Naive thymus-derived CD4-positive, alpha-beta T cell (primary cell): ENCODE data around the gene FAHD2A. TPM values are rescaled to one million over a fixed set of nuclear protein-coding genes. Genes with fewer than 3 reads are reported as not detected.

Experiments used
- ATAC-seq: fragments of 150-1000 bp; cut with Tn5 transposase; 2 replicates; pipeline ENCODE4 v1.10.0; 2021; ENCODE audit warnings: mild to moderate bottlenecking, moderate library complexity
- CTCF ChIA-PET: fragments of 350-600 bp; sonication (Branson Sonifier 250); formaldehyde crosslinking; loops from one replicate; lab custom pipeline; 2021; ENCODE audit warnings: antibody characterized with exemption; lab: Charles Lee
- POLR2A ChIA-PET: fragments of 350-600 bp; sonication (Branson Sonifier 250); formaldehyde crosslinking; loops from one replicate; lab custom pipeline; 2021; ENCODE audit warnings: antibody characterized with exemption, inconsistent platforms; lab: Charles Lee
- DNase-seq, 9 donors: peaks; one replicate each; pipeline versions ENCODE4 v3.0.0 to v3.0.0-alpha.2; 2020 to 2022; ENCODE audit warnings: mixed read lengths in 1 of 9
- H3K27ac ChIP-seq: one replicate; pipeline ENCODE4 v1.7.0; 2013; ENCODE audit warnings: mild to moderate bottlenecking, low read depth, low read length, moderate library complexity
- H3K27me3 ChIP-seq, 2 donors: one replicate each; pipeline ENCODE4 v1.7.0; 2013; ENCODE audit warnings: low read length in 2 of 2, mild to moderate bottlenecking in 2 of 2, moderate library complexity in 2 of 2; ENCODE audit not compliant: control insufficient read depth in 2 of 2, insufficient read depth in 2 of 2
- H3K36me3 ChIP-seq, 3 experiments: 1 replicate in 2 of 3; 2 replicates in 1 of 3; pipeline ENCODE4 v1.7.0; 2013; ENCODE audit warnings: low read length in 3 of 3, mild to moderate bottlenecking in 3 of 3, moderate library complexity in 1 of 3; ENCODE audit not compliant: insufficient read depth in 3 of 3, control insufficient read depth in 2 of 3
- H3K4me1 ChIP-seq, 2 donors: one replicate each; pipeline ENCODE4 v1.7.0; 2013; ENCODE audit warnings: low read length in 2 of 2, mild to moderate bottlenecking in 2 of 2, moderate library complexity in 1 of 2; ENCODE audit not compliant: control insufficient read depth in 2 of 2, insufficient read depth in 2 of 2
- H3K4me3 ChIP-seq: 2 replicates; pipeline ENCODE4 v1.7.0; 2013; ENCODE audit warnings: mild to moderate bottlenecking, low read length
- H3K9me3 ChIP-seq, 3 experiments: 1 replicate in 2 of 3; 2 replicates in 1 of 3; pipeline ENCODE4 v1.7.0; 2013; ENCODE audit warnings: low read length in 3 of 3; ENCODE audit not compliant: control insufficient read depth in 2 of 3
- H3K27ac Mint-ChIP-seq, 9 donors: one replicate each; pipeline ENCODE4 v1.8.0; 2020 to 2022; ENCODE audit warnings: mixed read lengths in 9 of 9, mild to moderate bottlenecking in 8 of 9, moderate library complexity in 5 of 9, inconsistent platforms in 2 of 9
- H3K27me3 Mint-ChIP-seq, 5 donors: one replicate each; pipeline ENCODE4 v1.8.0; 2021 to 2022; ENCODE audit warnings: mixed read lengths in 5 of 5, mild to moderate bottlenecking in 1 of 5
- H3K36me3 Mint-ChIP-seq, 5 donors: one replicate each; pipeline ENCODE4 v1.8.0; 2020 to 2022; ENCODE audit warnings: mixed read lengths in 5 of 5, mild to moderate bottlenecking in 3 of 5, inconsistent platforms in 1 of 5
- H3K4me1 Mint-ChIP-seq, 7 donors: one replicate each; pipeline ENCODE4 v1.8.0; 2020 to 2022; ENCODE audit warnings: mixed read lengths in 7 of 7, mild to moderate bottlenecking in 3 of 7, inconsistent platforms in 1 of 7
- H3K4me3 Mint-ChIP-seq, 10 donors: one replicate each; pipeline ENCODE4 v1.8.0; 2020 to 2022; ENCODE audit warnings: mild to moderate bottlenecking in 10 of 10, mixed read lengths in 10 of 10, moderate library complexity in 6 of 10, inconsistent platforms in 2 of 10
- H3K9me3 Mint-ChIP-seq, 11 donors: one replicate each; pipeline ENCODE4 v1.8.0; 2020 to 2022; ENCODE audit warnings: mixed read lengths in 11 of 11, mild to moderate bottlenecking in 4 of 11, inconsistent platforms in 1 of 11, moderate library complexity in 1 of 11
- intact Hi-C, 2 donors: fragments of 100-400 bp; cut with micrococcal nuclease; formaldehyde crosslinking; loops; one replicate each; pipeline ENCODE4 v1.15.1; 2023
- polyA plus RNA-seq, 2 donors: library from polyadenylated mRNA; unstranded; fragments of 300-500 nt; fragmentation: Illumina TruSeq; gene quantifications; one replicate each; pipeline ENCODE4 v1.2.3, GENCODE V29; 2021
- total RNA-seq, 6 experiments: library from RNA in 5 of 6; stranded (reverse) in 5 of 6; gene quantifications; 1 replicate in 5 of 6; 2 replicates in 1 of 6; pipeline ENCODE4 v1.2.3 and lab custom pipeline; 2021 to 2026

Gene FAHD2A
- total and polyA plus RNA-seq, 7 experiments from 2014 or later: 17.9 to 41.4 (median 23.1) TPM

DNA sequence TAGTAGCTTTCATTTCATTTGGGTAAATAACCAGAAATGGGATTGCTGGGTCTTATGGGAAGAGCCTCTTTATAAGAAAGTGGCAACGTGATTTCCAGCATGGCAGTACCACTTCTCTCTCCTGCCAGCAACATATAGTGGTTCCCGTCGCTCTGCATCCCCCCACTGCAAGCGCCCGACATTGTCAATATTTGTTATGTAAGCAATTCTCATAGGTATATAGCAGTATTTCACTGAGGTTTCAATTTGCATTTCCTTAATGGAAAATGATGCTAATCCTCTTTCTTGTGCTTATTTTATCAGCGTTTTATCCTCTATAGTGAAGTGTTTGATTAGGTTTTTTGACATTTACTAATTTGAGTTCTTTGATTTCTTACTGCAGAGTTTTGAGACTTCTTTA is 36.0 kb upstream of the FAHD2A start:
- H3K27me3 ChIP-seq: no peaks in the 10 kb centered on the region
- intact Hi-C loops: no loop called here
- CTCF ChIA-PET: no interaction called here

DNA sequence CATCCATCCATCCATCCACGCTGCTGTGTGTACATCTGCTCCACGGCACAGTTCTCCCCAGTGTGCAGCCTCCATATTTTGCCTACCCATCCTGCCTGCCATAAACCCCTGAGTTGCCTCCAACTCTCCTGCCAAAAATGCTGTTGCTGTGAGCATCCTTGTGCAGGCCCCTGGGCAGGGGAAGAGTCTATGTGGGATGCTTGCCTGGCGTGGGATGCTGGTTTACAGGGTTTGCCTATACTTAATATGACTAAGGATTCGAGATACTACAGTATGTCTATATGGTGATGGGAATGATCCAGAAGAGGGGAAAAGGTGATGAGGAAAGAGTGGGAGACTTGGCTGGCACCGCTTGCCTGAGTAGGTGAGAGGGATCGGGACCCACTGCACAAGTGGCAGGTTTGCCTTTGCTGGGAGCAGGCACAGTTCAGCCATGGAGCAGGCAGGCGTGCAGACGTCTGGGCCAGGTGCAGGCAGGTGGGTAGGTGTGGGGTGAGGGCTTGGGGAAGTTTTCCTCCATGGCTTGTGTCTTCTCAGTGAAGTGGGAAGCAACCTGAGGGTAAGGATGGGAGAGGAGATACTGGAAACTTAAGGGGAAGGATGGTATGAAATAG is 30.2 kb upstream of the FAHD2A start:
- peaks cover 0 to 18% (median 5%) of the 10 kb centered on the region in 11 donors for H3K9me3 Mint-ChIP-seq

More for the DNA sequence above, 36.0 kb upstream of the FAHD2A start:
- H3K27ac Mint-ChIP-seq: no peak overlapping the region
- H3K4me3 Mint-ChIP-seq: no peak overlapping the region
- H3K27me3 Mint-ChIP-seq: peaks cover 16 to 34% (median 17%) of the 10 kb centered on the region in 5 donors
- H3K27ac ChIP-seq: no peak overlapping the region
- H3K4me1 ChIP-seq: no peaks in the 10 kb centered on the region
- H3K9me3 Mint-ChIP-seq: peaks cover 0 to 12% (median 4%) of the 10 kb centered on the region in 11 donors
- peaks cover 0 to 5% (median 0%) of the 10 kb centered on the region in 5 donors for H3K36me3 Mint-ChIP-seq
- ATAC-seq (no peak), DNase-seq (no peak)
- no peaks in the 10 kb centered on the region for H3K36me3 ChIP-seq
- no peak overlapping the region for H3K4me3 ChIP-seq
- POLR2A ChIA-PET: no interaction called here
- no peaks in the 10 kb centered on the region for H3K4me1 Mint-ChIP-seq
- H3K9me3 ChIP-seq: no peaks in the 10 kb centered on the region

DNA sequence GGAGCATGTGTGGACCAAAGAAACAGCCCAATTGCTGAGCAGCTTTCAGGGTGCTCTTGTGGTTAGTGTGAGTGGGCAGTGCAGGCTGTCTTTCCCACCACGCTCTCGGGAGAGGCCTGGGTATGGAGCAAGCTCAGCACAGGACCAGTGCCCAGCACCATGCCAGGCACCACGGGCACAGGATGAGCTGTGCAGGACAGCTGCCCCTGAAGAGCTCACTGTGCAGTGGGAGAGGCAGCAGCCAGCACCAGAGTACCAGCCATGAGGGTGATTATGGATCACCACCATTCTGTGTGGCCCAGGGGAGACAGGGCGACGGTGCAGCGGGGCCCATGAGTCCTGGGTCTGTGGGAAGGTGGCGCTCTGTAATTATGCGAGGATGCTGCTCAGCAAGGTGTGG is 29.7 kb upstream of the FAHD2A start:
- Histone ChIP-seq H3K4me1 (no peaks in the 10 kb centered on the region), H3K9me3 (no peaks in the 10 kb centered on the region), H3K4me3 (no peak overlapping the region), H3K27ac (no peak overlapping the region), H3K27me3 (no peaks in the 10 kb centered on the region), H3K36me3 (no peaks in the 10 kb centered on the region)
- peaks cover 14 to 52% (median 39%) of the 10 kb centered on the region in 5 donors for H3K27me3 Mint-ChIP-seq
- intact Hi-C loops: no loop called here
- POLR2A ChIA-PET: no interaction called here
- peaks cover 0 to 18% (median 5%) of the 10 kb centered on the region in 11 donors for H3K9me3 Mint-ChIP-seq
- H3K4me3 Mint-ChIP-seq: no peak overlapping the region
- DNase-seq (no peak), ATAC-seq (no peak)
- CTCF ChIA-PET: no interaction called here
- H3K36me3 Mint-ChIP-seq: peaks cover 0 to 5% (median 0%) of the 10 kb centered on the region in 5 donors
- peaks cover 0 to 4% (median 0%) of the 10 kb centered on the region in 7 donors for H3K4me1 Mint-ChIP-seq
- H3K27ac Mint-ChIP-seq: no peak overlapping the region

More for the DNA sequence above, 30.2 kb upstream of the FAHD2A start:
- peak overlapping the region in 1 of 9 donors; percentile 5 for H3K27ac Mint-ChIP-seq
- ChIA-PET CTCF (no interaction called here), POLR2A (no interaction called here)
- Histone ChIP-seq H3K4me3 (no peak overlapping the region), H3K9me3 (no peaks in the 10 kb centered on the region), H3K36me3 (no peaks in the 10 kb centered on the region), H3K27ac (no peak overlapping the region), H3K27me3 (no peaks in the 10 kb centered on the region), H3K4me1 (no peaks in the 10 kb centered on the region)
- ATAC-seq (no peak), DNase-seq (no peak)
- intact Hi-C loops: no loop called here
- no peak overlapping the region for H3K4me3 Mint-ChIP-seq
- peaks cover 14 to 51% (median 39%) of the 10 kb centered on the region in 5 donors for H3K27me3 Mint-ChIP-seq
- peaks cover 0 to 5% (median 0%) of the 10 kb centered on the region in 5 donors for H3K36me3 Mint-ChIP-seq
- H3K4me1 Mint-ChIP-seq: peaks cover 0 to 4% (median 0%) of the 10 kb centered on the region in 7 donors

DNA sequence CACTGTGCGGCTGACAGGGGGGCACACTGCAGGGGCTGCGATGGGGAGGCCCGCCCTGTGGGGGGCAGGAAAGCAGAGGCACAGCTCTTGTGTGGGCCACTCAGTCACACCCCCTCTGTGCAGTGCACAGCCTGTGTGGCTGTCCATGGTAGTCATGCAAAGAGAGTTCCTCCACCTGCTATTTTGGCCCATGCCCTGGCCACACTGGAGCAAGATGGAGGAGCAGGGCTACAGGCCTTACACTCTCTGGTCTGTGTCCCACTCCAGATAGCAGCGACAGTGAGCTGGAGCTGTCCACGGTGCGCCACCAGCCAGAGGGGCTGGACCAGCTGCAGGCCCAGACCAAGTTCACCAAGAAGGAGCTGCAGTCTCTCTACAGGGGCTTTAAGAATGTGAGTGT is 28.5 kb upstream of the FAHD2A start:
- Histone ChIP-seq H3K27me3 (no peaks in the 10 kb centered on the region), H3K4me1 (no peaks in the 10 kb centered on the region), H3K4me3 (no peak overlapping the region), H3K27ac (no peak overlapping the region), H3K36me3 (no peaks in the 10 kb centered on the region), H3K9me3 (no peaks in the 10 kb centered on the region)
- ATAC-seq: no peak
- DNase-seq: no peak
- Mint-ChIP-seq H3K36me3 (peaks cover 0 to 5% (median 0%) of the 10 kb centered on the region in 5 donors), H3K27me3 (peaks cover 8 to 47% (median 32%) of the 10 kb centered on the region in 5 donors), H3K4me3 (no peak overlapping the region), H3K9me3 (peaks cover 0 to 18% (median 5%) of the 10 kb centered on the region in 11 donors), H3K27ac (no peak overlapping the region), H3K4me1 (peaks cover 0 to 4% (median 0%) of the 10 kb centered on the region in 7 donors)
- intact Hi-C loops: no loop called here
- POLR2A ChIA-PET: no interaction called here
- CTCF ChIA-PET: no interaction called here

DNA sequence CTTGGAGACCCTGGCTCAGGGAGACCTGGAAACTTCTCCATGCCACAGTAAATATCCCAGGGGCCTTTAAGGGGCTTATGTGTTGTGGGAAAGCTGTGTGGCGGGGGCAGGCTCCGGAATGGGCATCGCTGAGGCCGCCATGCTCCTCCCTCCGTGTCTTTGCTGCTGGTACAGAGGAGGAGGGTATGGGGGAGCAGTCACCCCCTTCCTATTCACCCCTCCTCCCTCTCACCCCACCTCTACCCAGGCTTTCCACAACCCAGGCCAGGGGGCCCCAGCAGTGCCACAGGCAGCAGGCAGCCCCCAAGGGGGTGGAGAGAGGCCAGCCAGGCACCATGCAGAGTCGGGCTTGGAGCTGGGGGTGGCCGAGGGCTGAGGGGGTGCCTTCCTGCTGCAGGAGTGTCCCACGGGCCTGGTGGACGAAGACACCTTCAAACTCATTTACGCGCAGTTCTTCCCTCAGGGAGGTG is 28.0 kb upstream of the FAHD2A start:
- no peaks in the 10 kb centered on the region for H3K4me1 ChIP-seq
- H3K4me1 Mint-ChIP-seq: peaks cover 0 to 4% (median 0%) of the 10 kb centered on the region in 7 donors
- intact Hi-C loops: no loop called here
- H3K27ac ChIP-seq: no peak overlapping the region
- ChIA-PET POLR2A (no interaction called here), CTCF (no interaction called here)
- H3K4me3 Mint-ChIP-seq: no peak overlapping the region
- H3K27me3 ChIP-seq: no peaks in the 10 kb centered on the region
- peaks cover 0 to 5% (median 0%) of the 10 kb centered on the region in 5 donors for H3K36me3 Mint-ChIP-seq
- DNase-seq: no peak
- peaks cover 6 to 42% (median 28%) of the 10 kb centered on the region in 5 donors for H3K27me3 Mint-ChIP-seq
- H3K36me3 ChIP-seq: no peaks in the 10 kb centered on the region
- no peak overlapping the region for H3K27ac Mint-ChIP-seq
- H3K9me3 Mint-ChIP-seq: peaks cover 0 to 18% (median 5%) of the 10 kb centered on the region in 11 donors
- H3K4me3 ChIP-seq: no peak overlapping the region
- no peaks in the 10 kb centered on the region for H3K9me3 ChIP-seq
- ATAC-seq: no peak

DNA sequence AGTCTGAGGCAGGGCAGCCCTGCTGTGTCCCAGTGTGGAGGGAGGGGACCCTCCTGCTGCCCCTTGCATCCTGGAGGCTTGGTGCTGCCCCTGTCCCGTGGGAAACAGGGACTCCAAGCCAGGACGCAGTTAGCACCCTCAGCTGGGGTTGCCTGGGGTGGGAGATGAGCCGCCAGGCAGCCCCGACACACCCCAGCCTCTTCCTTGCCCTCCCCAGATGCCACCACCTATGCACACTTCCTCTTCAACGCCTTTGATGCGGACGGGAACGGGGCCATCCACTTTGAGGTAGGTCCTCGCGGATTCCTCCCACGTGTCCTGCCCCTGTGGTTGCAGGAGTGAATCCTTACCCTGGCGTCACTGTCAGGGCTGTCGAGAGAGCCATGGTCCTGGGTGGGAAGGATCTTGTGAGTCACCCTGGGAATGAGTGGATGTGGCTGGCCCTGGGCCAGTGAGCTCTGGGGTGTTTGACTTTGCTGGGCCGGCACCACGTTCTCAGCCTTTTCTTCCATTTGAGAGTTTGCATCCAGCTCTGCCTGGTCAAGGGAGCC is 27.5 kb upstream of the FAHD2A start:
- no peaks in the 10 kb centered on the region for H3K36me3 ChIP-seq
- H3K4me1 ChIP-seq: no peaks in the 10 kb centered on the region
- H3K27ac Mint-ChIP-seq: no peak overlapping the region
- ChIA-PET CTCF (no interaction called here), POLR2A (no interaction called here)
- H3K9me3 Mint-ChIP-seq: peaks cover 0 to 18% (median 5%) of the 10 kb centered on the region in 11 donors
- no peak overlapping the region for H3K4me3 ChIP-seq
- peaks cover 0 to 5% (median 0%) of the 10 kb centered on the region in 5 donors for H3K36me3 Mint-ChIP-seq
- H3K27ac ChIP-seq: no peak overlapping the region
- DNase-seq (no peak), ATAC-seq (no peak)
- H3K27me3 Mint-ChIP-seq: peaks cover 4 to 40% (median 29%) of the 10 kb centered on the region in 5 donors
- peaks cover 0 to 4% (median 0%) of the 10 kb centered on the region in 7 donors for H3K4me1 Mint-ChIP-seq
- no peaks in the 10 kb centered on the region for H3K9me3 ChIP-seq
- no peak overlapping the region for H3K4me3 Mint-ChIP-seq
- no peaks in the 10 kb centered on the region for H3K27me3 ChIP-seq
- intact Hi-C loops: no loop called here
